ENCODE data around the gene RRAS2. TPM values are rescaled to one million over a fixed set of nuclear protein-coding genes. Genes with fewer than 3 reads are reported as not detected.

RRAS2 gene
- total RNA-seq, 1 donor from 2014 or later = 36.6 TPM

- TF ChIP-seq, protein P1, sequence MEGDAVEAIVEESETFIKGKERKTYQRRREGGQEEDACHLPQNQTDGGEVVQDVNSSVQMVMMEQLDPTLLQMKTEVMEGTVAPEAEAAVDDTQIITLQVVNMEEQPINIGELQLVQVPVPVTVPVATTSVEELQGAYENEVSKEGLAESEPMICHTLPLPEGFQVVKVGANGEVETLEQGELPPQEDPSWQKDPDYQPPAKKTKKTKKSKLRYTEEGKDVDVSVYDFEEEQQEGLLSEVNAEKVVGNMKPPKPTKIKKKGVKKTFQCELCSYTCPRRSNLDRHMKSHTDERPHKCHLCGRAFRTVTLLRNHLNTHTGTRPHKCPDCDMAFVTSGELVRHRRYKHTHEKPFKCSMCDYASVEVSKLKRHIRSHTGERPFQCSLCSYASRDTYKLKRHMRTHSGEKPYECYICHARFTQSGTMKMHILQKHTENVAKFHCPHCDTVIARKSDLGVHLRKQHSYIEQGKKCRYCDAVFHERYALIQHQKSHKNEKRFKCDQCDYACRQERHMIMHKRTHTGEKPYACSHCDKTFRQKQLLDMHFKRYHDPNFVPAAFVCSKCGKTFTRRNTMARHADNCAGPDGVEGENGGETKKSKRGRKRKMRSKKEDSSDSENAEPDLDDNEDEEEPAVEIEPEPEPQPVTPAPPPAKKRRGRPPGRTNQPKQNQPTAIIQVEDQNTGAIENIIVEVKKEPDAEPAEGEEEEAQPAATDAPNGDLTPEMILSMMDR (conservative IDR thresholded peaks at IDR 0.05) = no peak
- Mint-ChIP-seq H3K27me3 (ENCODE audit: low read depth) (peaks cover 14% of the 10 kb centered on the region), H3K4me1 (peaks cover 25% of the 10 kb centered on the region), H3K36me3 (ENCODE audit: low read depth) (no peaks in the 10 kb centered on the region), H3K4me3 (no peak overlapping the region), H3K9me3 (peaks cover 2% of the 10 kb centered on the region), H3K27ac (ENCODE audit: unreplicated experiment) (no peak overlapping the region)
- no peak for DNase-seq (ENCODE audit: low read depth, low spot score)
Measured at GRCh38 chr11:14240221-14240620, 118.8 kb downstream of the RRAS2 start.

DNA sequence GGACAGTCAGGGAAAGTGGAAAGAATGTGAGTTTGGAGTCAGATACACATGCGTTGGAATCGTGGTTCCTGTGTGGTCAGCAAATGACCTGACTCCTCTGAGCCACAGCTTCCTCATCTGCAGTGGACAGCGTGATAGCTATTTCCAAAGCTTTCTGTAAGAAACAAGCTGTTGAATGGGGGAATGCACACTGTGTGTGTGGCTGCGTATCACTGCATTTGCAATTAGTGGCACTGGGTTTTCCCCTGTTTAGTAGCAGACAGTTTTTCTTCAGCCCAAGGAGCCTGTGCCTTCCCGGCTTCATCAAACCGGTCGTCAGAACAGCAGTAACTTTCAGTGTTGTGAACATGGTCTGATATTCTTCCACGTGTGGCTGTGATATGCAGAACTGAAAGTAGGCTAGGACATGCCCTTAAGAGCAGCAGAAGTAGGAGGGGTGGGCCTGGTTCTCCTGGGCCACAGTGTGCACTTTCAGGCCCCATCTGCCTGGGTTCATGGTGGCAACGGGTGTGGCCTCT, 121.5 kb downstream of the RRAS2 start:
- Mint-ChIP-seq H3K9me3 (peaks cover 2% of the 10 kb centered on the region), H3K27me3 (ENCODE audit: low read depth) (peaks cover 20% of the 10 kb centered on the region), H3K27ac (ENCODE audit: unreplicated experiment) (no peak overlapping the region), H3K4me3 (no peak overlapping the region), H3K36me3 (ENCODE audit: low read depth) (no peaks in the 10 kb centered on the region), H3K4me1 (peaks cover 24% of the 10 kb centered on the region)
- TF ChIP-seq, protein P1 (conservative IDR thresholded peaks at IDR 0.05) = no peak
- DNase-seq (ENCODE audit: low read depth, low spot score) = no peak

- peaks cover 9% of the 10 kb centered on the region for H3K4me1 Mint-ChIP-seq
- no peak overlapping the region for H3K4me3 Mint-ChIP-seq
- DNase-seq (ENCODE audit: low read depth, low spot score) = no peak
- TF ChIP-seq, protein P1 (conservative IDR thresholded peaks at IDR 0.05) = no peak
- H3K27ac Mint-ChIP-seq (ENCODE audit: unreplicated experiment) = peak overlapping the region; percentile 22
- peaks cover 32% of the 10 kb centered on the region for H3K27me3 Mint-ChIP-seq (ENCODE audit: low read depth)
- no peaks in the 10 kb centered on the region for H3K36me3 Mint-ChIP-seq (ENCODE audit: low read depth)
- peaks cover 2% of the 10 kb centered on the region for H3K9me3 Mint-ChIP-seq
Measured at GRCh38 chr11:14235701-14236100, 123.3 kb downstream of the RRAS2 start.

DNA sequence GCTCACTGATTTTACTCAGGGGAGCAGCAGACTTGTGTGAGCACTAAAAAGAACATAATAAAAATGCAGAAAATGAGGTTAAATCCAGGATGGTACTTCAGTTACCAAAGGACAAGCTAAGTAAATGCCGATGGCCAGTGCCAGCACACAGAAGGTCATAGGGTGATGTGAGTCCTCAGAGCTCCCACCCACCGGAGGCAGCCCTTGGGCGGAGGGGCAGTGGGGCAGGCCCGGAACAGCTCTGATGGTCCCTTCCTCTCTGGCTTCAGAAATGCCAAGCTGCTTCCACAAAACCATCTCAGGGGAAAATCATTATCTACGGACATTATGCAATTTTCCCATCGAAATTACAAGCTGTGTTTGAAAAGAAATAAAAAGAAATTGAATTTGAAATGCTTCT, 124.5 kb downstream of the RRAS2 start:
- no peaks in the 10 kb centered on the region for H3K36me3 Mint-ChIP-seq (ENCODE audit: low read depth)
- H3K27me3 Mint-ChIP-seq (ENCODE audit: low read depth) = peaks cover 45% of the 10 kb centered on the region
- TF ChIP-seq, protein P1 (conservative IDR thresholded peaks at IDR 0.05) = no peak
- no peak overlapping the region for H3K27ac Mint-ChIP-seq (ENCODE audit: unreplicated experiment)
- DNase-seq (ENCODE audit: low read depth, low spot score) = no peak
- peaks cover 17% of the 10 kb centered on the region for H3K4me1 Mint-ChIP-seq
- no peaks in the 10 kb centered on the region for H3K9me3 Mint-ChIP-seq
- H3K4me3 Mint-ChIP-seq = no peak overlapping the region

DNA sequence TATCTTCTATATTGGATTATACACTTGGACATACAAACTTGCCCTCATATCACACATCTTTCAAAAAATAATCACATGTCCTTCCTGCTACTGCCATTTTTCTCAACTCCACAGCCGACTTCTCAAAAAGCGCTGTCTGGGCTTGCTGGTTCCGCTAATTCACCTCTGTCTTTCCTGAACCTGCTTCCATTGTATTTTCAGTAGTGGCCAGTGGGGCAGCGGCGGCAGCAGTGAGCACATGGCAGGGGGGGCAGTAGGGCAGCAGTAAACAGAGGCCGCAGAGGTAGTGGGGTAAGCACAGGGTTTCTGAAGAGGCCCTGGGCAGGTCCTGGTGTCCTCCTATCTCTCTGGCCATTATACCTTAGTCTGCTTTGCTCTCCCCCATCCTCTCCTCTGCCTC, 126.3 kb downstream of the RRAS2 start:
- no peak for DNase-seq (ENCODE audit: low read depth, low spot score)
- H3K4me3 Mint-ChIP-seq = no peak overlapping the region
- no peaks in the 10 kb centered on the region for H3K9me3 Mint-ChIP-seq
- peaks cover 30% of the 10 kb centered on the region for H3K4me1 Mint-ChIP-seq
- TF ChIP-seq, protein P1 (conservative IDR thresholded peaks at IDR 0.05) = peak; percentile 32
- no peaks in the 10 kb centered on the region for H3K36me3 Mint-ChIP-seq (ENCODE audit: low read depth)
- peaks cover 53% of the 10 kb centered on the region for H3K27me3 Mint-ChIP-seq (ENCODE audit: low read depth)
- no peak overlapping the region for H3K27ac Mint-ChIP-seq (ENCODE audit: unreplicated experiment)

Data from neural crest cell (in vitro differentiated cells).